GM21723 (cell line): ENCODE data around the gene PLEKHG4B.
"Not testable (repeated sequence)": the region's sequence is repeated elsewhere in the genome, so short reads cannot be mapped to it uniquely, and the experiment has no call there.

Experiments
- ATAC-seq: cut with Tn5 transposase; IDR thresholded peaks from one replicate; pipeline ENCODE4 v1.9.1; 2021; ENCODE audit warnings: mild to moderate bottlenecking, moderate library complexity; ENCODE audit not compliant: unreplicated experiment

PLEKHG4B gene

GRCh38 chr5:218457-219291, 126.7 kb downstream of the PLEKHG4B start:
- peak; percentile 45 for ATAC-seq

- peak; percentile 24 for ATAC-seq
Observed at GRCh38 chr5:219460-219863, 127.5 kb downstream of the PLEKHG4B start.

GRCh38 chr5:219991-220390, 128.0 kb downstream of the PLEKHG4B start:
- ATAC-seq = peak; percentile 32

GRCh38 chr5:222951-223715, 131.2 kb downstream of the PLEKHG4B start:
- ATAC-seq = not testable (repeated sequence)

GRCh38 chr5:223791-224190, 131.8 kb downstream of the PLEKHG4B start:
- ATAC-seq = no peak

GRCh38 chr5:225334-225733, 133.4 kb downstream of the PLEKHG4B start:
- no peak for ATAC-seq

GRCh38 chr5:227375-227774, 135.4 kb downstream of the PLEKHG4B start:
- ATAC-seq = not testable (repeated sequence)

GRCh38 chr5:228886-229285, 136.9 kb downstream of the PLEKHG4B start:
- no peak for ATAC-seq

- no peak for ATAC-seq
Observed at GRCh38 chr5:230711-231110, 138.7 kb downstream of the PLEKHG4B start.

- ATAC-seq = no peak
Observed at GRCh38 chr5:231661-232060, 139.7 kb downstream of the PLEKHG4B start.

GRCh38 chr5:233426-233825, 141.5 kb downstream of the PLEKHG4B start:
- ATAC-seq = not testable (repeated sequence)

- no peak for ATAC-seq
Observed at GRCh38 chr5:234450-234849, 142.5 kb downstream of the PLEKHG4B start.

- ATAC-seq = not testable (repeated sequence)
Observed at GRCh38 chr5:235527-235926, 143.6 kb downstream of the PLEKHG4B start.

GRCh38 chr5:237931-238330, 146.0 kb downstream of the PLEKHG4B start:
- not testable (repeated sequence) for ATAC-seq
